DOHH2 (cell line): ENCODE data around the gene KIF1A.

Source experiments
- H3F3A ChIP-seq: fragments of 200-600 bp; sonication (generic), shearing (Covaris generic); 2 replicates; pipeline ENCODE4 v1.6.0; 2016; ENCODE audit warnings: antibody characterized with exemption, mild to moderate bottlenecking; ENCODE audit not compliant: control insufficient read depth, insufficient read depth
- H3K27ac ChIP-seq: fragments of 200-600 bp; sonication (generic); 2 replicates; pipeline ENCODE4 v1.5.1; 2014; ENCODE audit warnings: low read depth, mild to moderate bottlenecking, low read length, moderate library complexity
- H3K27me3 ChIP-seq: fragments of 200-600 bp; sonication (generic); 2 replicates; pipeline ENCODE4 v1.6.1; 2014; ENCODE audit warnings: mild to moderate bottlenecking, low read length, mixed read lengths; ENCODE audit not compliant: control insufficient read depth
- H3K36me3 ChIP-seq: fragments of 200-600 bp; sonication (generic); 2 replicates; pipeline ENCODE4 v1.6.1; 2014; ENCODE audit warnings: mild to moderate bottlenecking, low read length, moderate library complexity, mixed read lengths; ENCODE audit not compliant: control insufficient read depth
- H3K4me1 ChIP-seq: fragments of 200-600 bp; sonication (generic); 2 replicates; pipeline ENCODE4 v1.6.1; 2014; ENCODE audit warnings: mild to moderate bottlenecking, low read length, mixed read lengths; ENCODE audit not compliant: control insufficient read depth
- H3K4me2 ChIP-seq: fragments of 200-600 bp; sonication (generic); 2 replicates; pipeline ENCODE4 v1.6.0; 2014; ENCODE audit warnings: mild to moderate bottlenecking, low read length, moderate library complexity
- H3K4me3 ChIP-seq: fragments of 200-600 bp; sonication (generic); 2 replicates; pipeline ENCODE4 v1.5.1; 2014; ENCODE audit warnings: mild to moderate bottlenecking, low read length, mixed read lengths
- H3K79me2 ChIP-seq: fragments of 200-600 bp; sonication (generic); 2 replicates; pipeline ENCODE4 v1.6.1; 2014; ENCODE audit warnings: mild to moderate bottlenecking, low read length, mixed read lengths; ENCODE audit not compliant: control insufficient read depth
- H3K9me2 ChIP-seq: fragments of 200-600 bp; sonication (generic); replicated peaks from 2 replicates; pipeline ENCODE4 v1.6.1; 2014; ENCODE audit warnings: mild to moderate bottlenecking, low read length, mixed read lengths; ENCODE audit not compliant: control insufficient read depth
- H3K9me3 ChIP-seq: fragments of 200-600 bp; sonication (generic); 2 replicates; pipeline ENCODE4 v1.6.1; 2014; ENCODE audit warnings: antibody characterized with exemption, low read length, mixed read lengths; ENCODE audit not compliant: control insufficient read depth, insufficient read depth
- H4K20me1 ChIP-seq: fragments of 200-600 bp; sonication (generic); 2 replicates; pipeline ENCODE4 v1.6.0; 2014; ENCODE audit warnings: low read depth, mild to moderate bottlenecking, antibody characterized with exemption, low read length, moderate library complexity; ENCODE audit not compliant: control insufficient read depth, insufficient read depth
- CTCF ChIP-seq: fragments of 200-600 bp; sonication (generic); IDR thresholded peaks from one replicate; pipeline ENCODE4 v1.5.1; 2014; ENCODE audit warnings: antibody characterized with exemption, mild to moderate bottlenecking, low read depth, low read length; ENCODE audit not compliant: poor library complexity, severe bottlenecking
- EZH2phosphoT487 ChIP-seq: fragments of 200-600 bp; sonication (generic); IDR thresholded peaks from 2 replicates; pipeline ENCODE4 v1.6.1; 2017; ENCODE audit warnings: borderline replicate concordance, mild to moderate bottlenecking, antibody characterized with exemption, low read length, moderate library complexity, mixed read lengths

Gene KIF1A

GRCh38 chr2:240747256-240747655, 72.8 kb downstream of the KIF1A start:
- Histone ChIP-seq H3K4me1 (no peaks in the 10 kb centered on the region), H3K9me2 (no peaks in the 10 kb centered on the region), H3K27ac (no peak overlapping the region), H3K4me2 (no peak overlapping the region), H3F3A (no peaks in the 10 kb centered on the region), H3K9me3 (no peaks in the 10 kb centered on the region), H3K36me3 (no peaks in the 10 kb centered on the region), H4K20me1 (no peaks in the 10 kb centered on the region), H3K27me3 (no peaks in the 10 kb centered on the region), H3K4me3 (no peak overlapping the region), H3K79me2 (no peaks in the 10 kb centered on the region)
- no peak for TF ChIP-seq EZH2phosphoT487
- TF ChIP-seq CTCF, result no peak

GRCh38 chr2:240746671-240747070, 73.3 kb downstream of the KIF1A start:
- Histone ChIP-seq H3K36me3 (no peaks in the 10 kb centered on the region), H3F3A (no peaks in the 10 kb centered on the region), H3K9me3 (no peaks in the 10 kb centered on the region), H3K4me2 (no peak overlapping the region), H3K27ac (no peak overlapping the region), H4K20me1 (no peaks in the 10 kb centered on the region), H3K4me1 (no peaks in the 10 kb centered on the region), H3K27me3 (no peaks in the 10 kb centered on the region), H3K9me2 (no peaks in the 10 kb centered on the region), H3K79me2 (no peaks in the 10 kb centered on the region), H3K4me3 (no peak overlapping the region)
- no peak for TF ChIP-seq EZH2phosphoT487
- no peak for TF ChIP-seq CTCF

GRCh38 chr2:240745962-240746361, 74.1 kb downstream of the KIF1A start:
- Histone ChIP-seq H3K27me3 (no peaks in the 10 kb centered on the region), H3F3A (no peaks in the 10 kb centered on the region), H3K4me3 (no peak overlapping the region), H3K4me2 (no peak overlapping the region), H3K4me1 (no peaks in the 10 kb centered on the region), H4K20me1 (no peaks in the 10 kb centered on the region), H3K27ac (no peak overlapping the region), H3K9me2 (no peaks in the 10 kb centered on the region), H3K79me2 (no peaks in the 10 kb centered on the region), H3K36me3 (no peaks in the 10 kb centered on the region), H3K9me3 (no peaks in the 10 kb centered on the region)
- TF ChIP-seq CTCF (no peak), EZH2phosphoT487 (no peak)

- no peak overlapping the region for H3K4me2 ChIP-seq
- H4K20me1 ChIP-seq, result no peaks in the 10 kb centered on the region
- no peak overlapping the region for H3K27ac ChIP-seq
- H3K27me3 ChIP-seq, result no peaks in the 10 kb centered on the region
- H3K4me3 ChIP-seq, result no peak overlapping the region
- H3K9me2 ChIP-seq, result no peaks in the 10 kb centered on the region
- no peaks in the 10 kb centered on the region for H3K79me2 ChIP-seq
- no peaks in the 10 kb centered on the region for H3K36me3 ChIP-seq
- H3K9me3 ChIP-seq, result no peaks in the 10 kb centered on the region
- H3F3A ChIP-seq, result no peaks in the 10 kb centered on the region
- TF ChIP-seq EZH2phosphoT487, result no peak
- no peak for TF ChIP-seq CTCF
- no peaks in the 10 kb centered on the region for H3K4me1 ChIP-seq
These were observed 74.6 kb downstream of the KIF1A start for GRCh38 chr2:240745456-240745855.
